ENCODE measurements around the gene PTPRB. TPM values are rescaled to one million over a fixed set of nuclear protein-coding genes. Genes with fewer than 3 reads are reported as not detected.

Gene PTPRB
- total and polyA plus RNA-seq, 10 donors: 3.7 to 252 (median 122) TPM

DNA sequence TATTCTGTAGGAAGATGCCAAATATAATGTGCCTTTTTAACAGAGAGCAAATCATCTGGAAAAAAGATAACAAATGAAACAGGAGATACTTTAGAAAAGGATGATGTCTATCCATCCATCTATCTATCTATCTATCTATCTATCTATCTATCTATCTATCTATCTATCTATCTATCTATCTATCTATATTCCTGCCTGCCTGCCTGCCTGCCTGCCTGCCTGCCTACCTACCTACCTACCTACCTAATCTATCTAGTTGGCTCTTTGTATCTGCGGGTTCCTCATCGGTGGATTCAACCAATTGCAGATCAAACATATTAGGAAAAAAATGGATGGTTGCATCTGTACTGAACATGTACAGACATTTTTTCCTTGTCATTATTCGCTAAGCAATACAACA lies 11.0 kb downstream of the PTPRB start:
- H3K27me3 ChIP-seq (replicated peaks in 1 of 7): no peaks in the 10 kb centered on the region
- H3K9me3 ChIP-seq: no peaks in the 10 kb centered on the region
- 85 to 95% (median 90%) methylated on average over 3 of the region's 3 CpGs for WGBS, 5 donors
- intact Hi-C loops (cut with DNase I; ENCODE audit: low total_unique reads): no loop called here
- no peak overlapping the region for H3K4me3 ChIP-seq
- H3K4me1 ChIP-seq: peaks cover 0 to 3% (median 0%) of the 10 kb centered on the region in 6 donors
- no peak for DNase-seq
- H3K27ac ChIP-seq: no peak overlapping the region
- H3K36me3 ChIP-seq: no peaks in the 10 kb centered on the region
- TF ChIP-seq POLR2AphosphoS5 (IDR thresholded peaks at IDR 0.05): no peak
- TF ChIP-seq, protein P1, sequence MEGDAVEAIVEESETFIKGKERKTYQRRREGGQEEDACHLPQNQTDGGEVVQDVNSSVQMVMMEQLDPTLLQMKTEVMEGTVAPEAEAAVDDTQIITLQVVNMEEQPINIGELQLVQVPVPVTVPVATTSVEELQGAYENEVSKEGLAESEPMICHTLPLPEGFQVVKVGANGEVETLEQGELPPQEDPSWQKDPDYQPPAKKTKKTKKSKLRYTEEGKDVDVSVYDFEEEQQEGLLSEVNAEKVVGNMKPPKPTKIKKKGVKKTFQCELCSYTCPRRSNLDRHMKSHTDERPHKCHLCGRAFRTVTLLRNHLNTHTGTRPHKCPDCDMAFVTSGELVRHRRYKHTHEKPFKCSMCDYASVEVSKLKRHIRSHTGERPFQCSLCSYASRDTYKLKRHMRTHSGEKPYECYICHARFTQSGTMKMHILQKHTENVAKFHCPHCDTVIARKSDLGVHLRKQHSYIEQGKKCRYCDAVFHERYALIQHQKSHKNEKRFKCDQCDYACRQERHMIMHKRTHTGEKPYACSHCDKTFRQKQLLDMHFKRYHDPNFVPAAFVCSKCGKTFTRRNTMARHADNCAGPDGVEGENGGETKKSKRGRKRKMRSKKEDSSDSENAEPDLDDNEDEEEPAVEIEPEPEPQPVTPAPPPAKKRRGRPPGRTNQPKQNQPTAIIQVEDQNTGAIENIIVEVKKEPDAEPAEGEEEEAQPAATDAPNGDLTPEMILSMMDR (IDR thresholded peaks at IDR 0.05 in 8 of 11, conservative IDR thresholded peaks at IDR 0.05 in 3 of 11): no peak
- TF ChIP-seq POLR2A (IDR thresholded peaks at IDR 0.05): no peak

GRCh38 chr12:70619471-70620152 lies 17.6 kb downstream of the PTPRB start:
- DNase-seq: no peak
- no peaks in the 10 kb centered on the region for H3K9me3 ChIP-seq
- peaks cover 0 to 5% (median 0%) of the 10 kb centered on the region in 6 donors for H3K36me3 ChIP-seq
- TF ChIP-seq, protein P1 (IDR thresholded peaks at IDR 0.05 in 8 of 11, conservative IDR thresholded peaks at IDR 0.05 in 3 of 11): no peak
- no peak for TF ChIP-seq POLR2AphosphoS5 (IDR thresholded peaks at IDR 0.05)
- no peak for TF ChIP-seq POLR2A (IDR thresholded peaks at IDR 0.05)
- 74 to 87% (median 79%) methylated on average over 5 of the region's 5 CpGs for WGBS, 5 donors
- H3K27ac ChIP-seq: no peak overlapping the region
- peaks cover 0 to 48% (median 9%) of the 10 kb centered on the region in 6 donors for H3K4me1 ChIP-seq
- intact Hi-C loops (cut with DNase I; ENCODE audit: low total_unique reads): no loop called here
- no peaks in the 10 kb centered on the region for H3K27me3 ChIP-seq (replicated peaks in 1 of 7)
- no peak overlapping the region for H3K4me3 ChIP-seq

GRCh38 chr12:70618371-70618770 lies 18.9 kb downstream of the PTPRB start:
- WGBS, 5 donors: 71 to 80% (median 78%) methylated on average over 4 of the region's 4 CpGs
- H3K9me3 ChIP-seq: no peaks in the 10 kb centered on the region
- no peak for TF ChIP-seq POLR2A (IDR thresholded peaks at IDR 0.05)
- no peak for TF ChIP-seq POLR2AphosphoS5 (IDR thresholded peaks at IDR 0.05)
- TF ChIP-seq, protein P1 (IDR thresholded peaks at IDR 0.05 in 8 of 11, conservative IDR thresholded peaks at IDR 0.05 in 3 of 11): no peak
- no peak overlapping the region for H3K4me3 ChIP-seq
- intact Hi-C loops (cut with DNase I; ENCODE audit: low total_unique reads): no loop called here
- H3K36me3 ChIP-seq: peaks cover 0 to 5% (median 0%) of the 10 kb centered on the region in 6 donors
- no peak for DNase-seq
- H3K27me3 ChIP-seq (replicated peaks in 1 of 7): no peaks in the 10 kb centered on the region
- peak overlapping the region in 2 of 8 donors; percentile 20 to 43 for H3K27ac ChIP-seq
- peaks cover 0 to 57% (median 9%) of the 10 kb centered on the region in 6 donors for H3K4me1 ChIP-seq

DNA sequence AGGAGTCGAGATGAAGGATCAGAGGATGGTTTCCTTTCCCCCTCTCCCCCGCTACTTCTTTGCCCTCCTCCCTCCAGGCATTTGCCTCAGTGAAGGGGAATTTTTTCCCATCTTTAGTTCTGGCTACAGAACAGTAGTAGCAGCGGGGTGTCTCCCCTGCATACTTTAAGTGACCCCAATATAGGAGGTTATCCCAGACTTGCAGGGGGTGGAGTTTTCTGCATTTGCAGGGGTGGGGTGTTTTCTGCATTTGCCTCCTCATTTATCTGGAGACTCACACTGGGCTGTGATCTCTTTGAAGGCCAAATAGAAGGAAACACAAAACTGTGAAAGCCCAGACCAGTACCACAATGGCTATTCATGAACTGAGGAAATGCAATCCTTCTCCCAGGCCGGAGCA lies 19.8 kb downstream of the PTPRB start:
- Histone ChIP-seq H3K27me3 (replicated peaks in 1 of 7) (peaks cover 0 to 7% (median 0%) of the 10 kb centered on the region in 7 donors), H3K4me1 (peaks cover 0 to 66% (median 14%) of the 10 kb centered on the region in 6 donors), H3K4me3 (no peak overlapping the region), H3K27ac (no peak overlapping the region), H3K36me3 (peaks cover 0 to 5% (median 0%) of the 10 kb centered on the region in 6 donors), H3K9me3 (no peaks in the 10 kb centered on the region)
- no peak for DNase-seq
- intact Hi-C loops (cut with DNase I; ENCODE audit: low total_unique reads): no loop called here
- TF ChIP-seq POLR2AphosphoS5 (IDR thresholded peaks at IDR 0.05): no peak
- TF ChIP-seq, protein P1 (IDR thresholded peaks at IDR 0.05 in 8 of 11, conservative IDR thresholded peaks at IDR 0.05 in 3 of 11): no peak
- no peak for TF ChIP-seq POLR2A (IDR thresholded peaks at IDR 0.05)
- WGBS, 5 donors: 64 to 84% (median 73%) methylated on average over 4 of the region's 4 CpGs

Measured in spleen (tissue), 11 donors.